Measurements from ENCODE around the gene GLIS1. TPM values are rescaled to one million over a fixed set of nuclear protein-coding genes. Genes with fewer than 3 reads are reported as not detected.
A peak's percentile ranks its signal among the peaks of the same experiment; 100 is the strongest.

Gene GLIS1
- total RNA-seq: not detected

DNA sequence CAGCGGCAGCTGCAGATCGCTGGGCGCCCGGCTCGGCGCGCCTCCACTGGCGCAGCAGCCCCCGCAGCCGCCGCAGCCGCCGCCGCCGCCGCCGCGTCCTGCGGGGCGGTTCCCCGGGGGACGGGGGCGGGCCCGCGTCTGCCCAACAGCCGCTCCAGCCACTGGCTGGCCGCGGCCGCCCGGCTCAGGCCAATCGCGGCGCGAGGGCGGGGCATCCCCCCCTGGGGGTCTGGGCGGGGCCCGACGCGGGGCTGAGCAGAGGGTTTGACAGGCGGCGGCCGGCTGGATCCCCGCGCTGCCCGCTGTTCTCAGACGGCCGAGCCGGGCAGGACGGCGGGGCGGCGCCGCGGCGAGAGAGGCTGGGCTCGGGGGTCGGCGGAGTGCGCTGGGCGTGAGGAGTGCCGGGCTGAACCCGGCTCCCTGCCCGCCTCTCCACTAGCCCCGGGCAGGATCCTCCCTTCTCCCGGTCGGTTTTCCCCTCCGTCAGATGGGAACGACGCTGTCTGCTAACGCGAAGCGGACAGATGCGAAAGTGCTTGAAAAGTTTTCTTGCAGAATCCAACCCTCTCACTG, at the start of gene GLIS1:
GLIS1 (minus strand) TSS at position 56 of the 573 bp plus-strand sequence. CDS start 1,100 bp downstream, outside the sequence.
- H3K9me3 Mint-ChIP-seq: no peaks in the 10 kb centered on the region
- no peaks in the 10 kb centered on the region for H3K36me3 Mint-ChIP-seq (ENCODE audit: low read depth)
- POLR2A ChIA-PET: interaction anchor here (0.7 kb wide), 1 partner anchor 888 kb away, joined by 3 read pairs; no protein-coding TSS in a partner anchor
- peaks cover 72% of the 10 kb centered on the region for H3K27me3 Mint-ChIP-seq
- CTCF ChIA-PET: no interaction called here
- H3K4me3 Mint-ChIP-seq: peak within 1 kb of the TSS; percentile 59
- peak; percentile 53 for DNase-seq
- H3K27ac Mint-ChIP-seq: no peak within 1 kb of the TSS
- H3K4me1 Mint-ChIP-seq: peaks cover 4% of the 10 kb centered on the region

DNA sequence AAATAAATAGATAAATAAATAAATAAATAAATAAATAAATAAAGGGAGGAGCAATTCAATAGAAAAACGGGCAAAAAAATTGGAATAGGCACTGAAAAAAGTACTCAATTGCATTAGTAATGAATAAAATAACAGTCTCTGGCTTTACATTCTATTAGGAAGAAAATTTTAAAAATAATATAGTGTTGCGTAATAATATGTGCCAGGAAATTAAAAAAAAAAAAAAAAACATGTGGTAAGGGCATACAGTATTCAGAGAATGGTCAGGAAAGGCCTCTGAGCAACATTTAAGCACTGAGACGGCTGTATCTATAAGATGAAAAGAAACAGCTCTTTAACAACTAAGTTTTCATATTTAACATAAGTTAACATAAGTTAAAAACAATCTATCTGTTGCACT, 48.7 kb upstream of the GLIS1 start:
- Mint-ChIP-seq H3K27ac (no peak overlapping the region), H3K4me3 (no peak overlapping the region), H3K27me3 (no peaks in the 10 kb centered on the region), H3K4me1 (peaks cover 12% of the 10 kb centered on the region), H3K9me3 (no peaks in the 10 kb centered on the region), H3K36me3 (ENCODE audit: low read depth) (peaks cover 35% of the 10 kb centered on the region)
- no peak for DNase-seq
- POLR2A ChIA-PET: interaction anchor here (1.2 kb wide), 1 partner anchor 106 kb away, joined by 3 read pairs; the partner anchor contains the start of gene DIO1
- CTCF ChIA-PET: interaction anchor here (0.7 to 2.3 kb wide), 3 partner anchors 8 to 156 kb away, joined by 3 to 6 read pairs (median 5); no protein-coding TSS in a partner anchor

DNA sequence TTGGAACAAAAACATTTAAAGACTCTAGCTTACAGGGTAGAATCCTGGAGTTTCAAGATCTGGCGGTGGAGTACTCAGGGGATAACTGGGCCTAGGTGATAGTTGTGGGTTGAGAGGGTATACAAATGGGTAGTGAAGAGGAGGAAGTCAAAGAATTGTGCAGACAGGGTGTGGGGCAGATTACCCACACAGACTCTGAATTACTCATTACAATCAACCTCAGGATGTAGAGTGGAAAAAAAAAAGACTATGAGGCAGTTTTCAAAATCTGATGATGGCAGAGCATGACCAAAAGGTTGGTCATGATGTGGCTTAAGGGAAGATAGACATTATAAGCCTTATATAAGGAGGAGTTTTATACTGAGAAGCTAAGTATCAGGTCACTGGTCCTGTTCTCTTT, 44.1 kb upstream of the GLIS1 start:
- ChIA-PET POLR2A (no interaction called here), CTCF (interaction anchor here (0.7 kb wide), 2 partner anchors 10 to 11 kb away, joined by 3 to 4 read pairs; no protein-coding TSS in a partner anchor)
- no peak overlapping the region for H3K4me3 Mint-ChIP-seq
- H3K9me3 Mint-ChIP-seq: no peaks in the 10 kb centered on the region
- H3K4me1 Mint-ChIP-seq: peaks cover 16% of the 10 kb centered on the region
- H3K27ac Mint-ChIP-seq: peak overlapping the region; percentile 0
- peak; percentile 14 for DNase-seq
- no peaks in the 10 kb centered on the region for H3K27me3 Mint-ChIP-seq
- H3K36me3 Mint-ChIP-seq (ENCODE audit: low read depth): peaks cover 34% of the 10 kb centered on the region

DNA sequence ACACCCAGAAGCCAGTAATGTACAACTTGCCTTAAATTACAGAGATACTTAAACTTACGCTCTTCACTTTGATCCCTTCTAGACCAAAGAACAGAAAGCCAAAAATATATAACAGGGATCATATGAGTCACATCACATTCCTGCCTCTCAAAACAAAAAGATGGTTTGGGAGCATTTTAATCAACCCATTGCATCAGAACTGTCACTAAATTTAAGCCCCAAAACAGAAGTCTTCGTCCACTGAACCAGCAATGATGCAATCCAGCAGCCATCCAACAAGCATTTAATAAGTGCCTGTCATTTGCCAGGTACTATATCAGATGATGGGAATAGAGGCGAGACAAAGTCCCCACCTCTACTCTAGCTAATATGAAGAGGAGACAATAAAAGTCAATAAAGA, 42.7 kb upstream of the GLIS1 start:
- DNase-seq: no peak
- Mint-ChIP-seq H3K4me1 (peaks cover 16% of the 10 kb centered on the region), H3K9me3 (no peaks in the 10 kb centered on the region), H3K36me3 (ENCODE audit: low read depth) (peaks cover 38% of the 10 kb centered on the region), H3K27ac (no peak overlapping the region), H3K4me3 (no peak overlapping the region), H3K27me3 (no peaks in the 10 kb centered on the region)
- CTCF ChIA-PET: interaction anchor here (1.0 kb wide), 1 partner anchor 14 kb away, joined by 3 read pairs; no protein-coding TSS in a partner anchor
- POLR2A ChIA-PET: no interaction called here

DNA sequence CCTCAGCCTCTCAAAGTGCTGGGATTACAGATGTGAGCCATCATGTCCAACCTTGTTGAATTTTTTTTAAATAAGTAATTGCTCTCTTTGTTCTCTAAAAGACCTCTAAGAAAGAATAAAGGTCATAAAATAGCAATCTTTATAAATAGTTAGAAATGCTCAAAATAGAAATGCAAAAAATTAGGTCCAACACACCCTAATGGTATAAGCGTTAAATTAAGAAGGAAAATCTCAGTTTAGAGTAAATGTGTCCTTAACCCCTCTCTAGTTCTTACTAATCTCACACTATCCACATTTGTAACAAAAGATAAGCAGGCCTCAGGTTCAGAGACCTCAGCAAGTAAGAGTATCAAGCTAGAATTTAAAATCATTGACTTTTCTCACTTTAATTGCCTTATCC, 38.3 kb upstream of the GLIS1 start:
- peaks cover 3% of the 10 kb centered on the region for H3K4me1 Mint-ChIP-seq
- peaks cover 27% of the 10 kb centered on the region for H3K36me3 Mint-ChIP-seq (ENCODE audit: low read depth)
- no peak for DNase-seq
- ChIA-PET CTCF (interaction anchor here (0.6 to 1.5 kb wide), 2 partner anchors 12 to 799 kb away, joined by 4 to 7 read pairs; no protein-coding TSS in a partner anchor), POLR2A (no interaction called here)
- H3K27me3 Mint-ChIP-seq: no peaks in the 10 kb centered on the region
- H3K9me3 Mint-ChIP-seq: no peaks in the 10 kb centered on the region
- H3K4me3 Mint-ChIP-seq: no peak overlapping the region
- H3K27ac Mint-ChIP-seq: no peak overlapping the region

DNA sequence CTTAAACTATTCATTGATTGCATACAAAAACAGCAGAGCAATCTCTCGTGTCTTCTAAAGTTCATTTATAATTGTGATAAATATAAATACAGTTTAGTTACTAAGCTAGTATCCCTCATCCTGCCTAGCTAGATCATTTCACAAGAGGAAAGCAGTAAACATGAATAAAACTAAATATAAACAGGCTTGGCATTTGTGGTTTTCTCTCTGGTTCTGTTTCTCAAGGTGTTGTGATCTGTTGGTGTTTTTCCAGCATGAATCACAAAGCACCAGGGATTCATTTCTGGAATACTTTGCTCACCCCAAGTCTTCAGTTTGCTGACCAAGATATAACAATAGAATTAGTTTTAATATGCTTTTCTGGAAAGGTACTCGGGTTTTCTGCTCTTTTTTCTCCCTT, 32.7 kb upstream of the GLIS1 start:
- DNase-seq: no peak
- no peak overlapping the region for H3K27ac Mint-ChIP-seq
- peaks cover 26% of the 10 kb centered on the region for H3K36me3 Mint-ChIP-seq (ENCODE audit: low read depth)
- no peaks in the 10 kb centered on the region for H3K27me3 Mint-ChIP-seq
- no peaks in the 10 kb centered on the region for H3K9me3 Mint-ChIP-seq
- peaks cover 13% of the 10 kb centered on the region for H3K4me1 Mint-ChIP-seq
- ChIA-PET CTCF (interaction anchor here (1.9 kb wide), 1 partner anchor 10 kb away, joined by 8 read pairs; no protein-coding TSS in a partner anchor), POLR2A (no interaction called here)
- no peak overlapping the region for H3K4me3 Mint-ChIP-seq

DNA sequence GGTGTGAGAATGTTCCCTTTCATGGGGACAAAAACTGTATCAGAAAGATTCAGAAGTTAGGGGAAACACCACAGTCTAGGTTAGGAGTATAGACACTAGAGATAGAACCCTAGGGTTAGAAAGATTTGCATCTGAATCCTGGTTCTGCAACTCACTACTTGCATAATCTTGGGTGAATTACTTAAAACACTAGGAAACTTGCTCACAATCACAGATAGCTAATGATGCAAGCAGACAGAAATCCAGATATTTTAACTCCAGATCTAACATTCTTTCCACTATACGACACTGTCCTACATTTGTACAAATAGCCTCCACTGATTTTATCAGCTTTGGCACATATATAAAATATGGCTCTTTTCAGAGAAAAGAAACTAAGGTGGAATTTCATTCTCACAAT, 30.8 kb upstream of the GLIS1 start:
- POLR2A ChIA-PET: no interaction called here
- H3K4me1 Mint-ChIP-seq: peaks cover 28% of the 10 kb centered on the region

DNA sequence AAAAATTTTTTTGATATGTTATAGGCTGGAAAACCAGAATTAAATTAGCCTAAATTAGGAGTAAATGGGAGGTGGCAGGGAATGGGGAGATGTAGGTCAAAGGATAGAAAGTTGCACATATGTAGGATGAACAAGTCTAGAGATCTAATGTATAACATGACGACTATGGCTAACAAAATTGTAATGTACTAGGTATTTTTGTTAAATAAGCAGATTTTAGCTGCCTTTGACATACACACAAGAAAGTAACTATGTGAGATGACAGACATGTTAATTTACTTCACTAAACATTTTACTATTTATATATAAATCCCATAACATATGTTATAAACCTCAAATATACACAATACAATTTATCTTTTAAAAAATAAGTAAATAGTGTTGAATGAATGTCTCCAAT, 30.2 kb upstream of the GLIS1 start:
- peaks cover 35% of the 10 kb centered on the region for H3K36me3 Mint-ChIP-seq (ENCODE audit: low read depth)

More for the DNA sequence above, 30.8 kb upstream of the GLIS1 start:
- Mint-ChIP-seq H3K36me3 (ENCODE audit: low read depth) (peaks cover 34% of the 10 kb centered on the region), H3K27ac (no peak overlapping the region), H3K4me3 (no peak overlapping the region), H3K27me3 (no peaks in the 10 kb centered on the region), H3K9me3 (no peaks in the 10 kb centered on the region)
- CTCF ChIA-PET: no interaction called here
- DNase-seq: no peak

DNA sequence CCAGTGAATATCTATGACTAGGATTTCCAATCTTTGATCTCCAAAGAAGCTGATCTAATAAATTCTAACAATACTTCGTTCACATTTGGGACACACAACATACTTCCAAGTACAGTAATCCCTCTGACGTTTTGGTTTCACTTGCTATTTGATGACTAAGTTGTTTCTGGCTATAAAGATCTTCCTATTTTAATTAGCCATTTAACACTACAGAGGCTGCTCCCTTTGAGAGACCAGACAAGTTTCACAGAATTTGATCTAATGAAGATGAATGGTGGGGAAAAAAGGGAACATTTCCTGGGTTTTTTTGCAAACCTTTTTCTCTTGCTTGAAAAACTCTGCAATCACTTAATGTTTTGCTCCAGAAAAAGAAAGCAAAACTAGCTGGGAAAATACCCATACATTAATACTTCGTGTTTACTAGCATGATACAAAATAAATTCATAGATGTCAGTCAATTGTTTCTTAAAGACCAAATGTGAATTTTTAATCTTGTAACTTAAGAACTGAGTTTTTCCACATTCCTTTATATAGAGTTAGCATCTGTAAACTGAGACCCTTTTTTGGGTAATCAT, 28.0 kb upstream of the GLIS1 start:
- peaks cover 29% of the 10 kb centered on the region for H3K4me1 Mint-ChIP-seq
- ChIA-PET CTCF (interaction anchor here (1.0 to 2.0 kb wide), 2 partner anchors 15 to 20 kb away, joined by 3 to 5 read pairs; no protein-coding TSS in a partner anchor), POLR2A (no interaction called here)
- H3K4me3 Mint-ChIP-seq: peak overlapping the region; percentile 48
- H3K36me3 Mint-ChIP-seq (ENCODE audit: low read depth): peaks cover 36% of the 10 kb centered on the region
- no peaks in the 10 kb centered on the region for H3K27me3 Mint-ChIP-seq
- H3K27ac Mint-ChIP-seq: peak overlapping the region; percentile 80
- DNase-seq: no peak
- H3K9me3 Mint-ChIP-seq: no peaks in the 10 kb centered on the region

More for the DNA sequence above, 30.2 kb upstream of the GLIS1 start:
- no peak for DNase-seq
- CTCF ChIA-PET: no interaction called here
- Mint-ChIP-seq H3K27ac (no peak overlapping the region), H3K4me3 (no peak overlapping the region), H3K4me1 (peaks cover 28% of the 10 kb centered on the region), H3K9me3 (no peaks in the 10 kb centered on the region), H3K27me3 (no peaks in the 10 kb centered on the region)
- POLR2A ChIA-PET: no interaction called here

DNA sequence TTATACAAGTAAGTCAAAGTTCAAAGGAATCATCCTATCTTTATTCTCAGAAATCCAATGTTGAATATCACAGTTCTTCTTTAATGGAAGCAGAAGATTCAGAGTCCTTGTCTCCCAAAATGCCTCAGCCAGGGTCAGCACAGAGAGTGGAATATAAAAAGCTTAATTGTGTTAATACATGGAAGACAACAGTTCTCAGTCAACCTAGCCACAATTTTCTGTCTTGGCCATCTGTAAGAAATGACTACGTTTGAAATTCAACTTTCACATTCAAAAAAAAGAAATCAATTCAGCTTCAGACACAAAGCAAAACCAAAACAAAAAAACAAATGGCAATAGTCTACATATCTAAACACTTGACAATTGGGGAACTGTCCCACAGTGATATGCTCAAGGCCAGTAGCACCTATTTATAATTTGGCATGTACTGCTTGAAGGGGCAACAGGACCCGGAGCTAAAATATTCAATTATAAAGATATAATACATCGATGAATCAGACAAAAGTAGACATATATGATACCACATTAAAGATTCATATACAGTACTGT, 27.3 kb upstream of the GLIS1 start:
- CTCF ChIA-PET: interaction anchor here (2.0 kb wide), 1 partner anchor 20 kb away, joined by 5 read pairs; no protein-coding TSS in a partner anchor

DNA sequence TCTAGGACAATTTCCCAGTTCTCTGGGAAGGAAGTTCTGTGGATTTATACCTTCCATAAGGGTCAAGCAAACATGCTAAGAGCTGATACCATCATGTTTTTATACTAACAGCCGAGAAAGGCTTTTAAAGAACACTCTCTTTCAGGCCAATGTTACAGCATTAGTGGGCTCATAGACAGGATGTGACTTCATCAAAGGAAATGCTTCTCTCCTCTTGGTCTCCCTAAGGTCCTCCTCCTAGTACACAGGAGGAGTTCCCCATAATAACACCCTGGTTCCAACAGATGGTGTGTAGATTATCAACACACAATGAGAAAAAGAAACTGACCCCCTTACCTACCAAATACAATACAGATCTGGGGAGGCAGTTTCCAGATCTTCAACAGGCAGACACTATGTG, 26.7 kb upstream of the GLIS1 start:
- POLR2A ChIA-PET: no interaction called here
- peaks cover 30% of the 10 kb centered on the region for H3K36me3 Mint-ChIP-seq (ENCODE audit: low read depth)

More for the DNA sequence above, 27.3 kb upstream of the GLIS1 start:
- Mint-ChIP-seq H3K4me1 (peaks cover 29% of the 10 kb centered on the region), H3K36me3 (ENCODE audit: low read depth) (peaks cover 35% of the 10 kb centered on the region), H3K27ac (peak overlapping the region; percentile 80), H3K4me3 (no peak overlapping the region), H3K27me3 (no peaks in the 10 kb centered on the region), H3K9me3 (no peaks in the 10 kb centered on the region)
- POLR2A ChIA-PET: no interaction called here
- no peak for DNase-seq

DNA sequence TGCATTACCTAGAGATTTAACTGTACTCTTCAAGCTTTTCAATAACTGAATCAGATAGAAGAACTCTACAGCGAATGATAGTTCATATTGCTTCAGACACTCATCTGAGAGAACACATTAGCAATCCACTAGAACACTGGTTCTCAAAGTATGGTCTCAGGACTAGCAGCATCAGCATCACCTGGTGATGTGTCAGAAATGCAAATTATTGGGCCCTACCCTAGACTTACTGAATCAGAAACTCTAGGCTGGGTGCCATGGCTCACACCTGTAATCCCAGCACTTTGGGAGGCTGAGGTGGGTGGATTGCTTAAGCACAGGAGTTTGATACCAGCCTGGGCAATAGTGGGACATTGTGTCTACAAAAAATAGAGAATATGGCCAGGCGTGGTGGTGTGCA, 24.9 kb upstream of the GLIS1 start:
- ChIA-PET CTCF (interaction anchor here (1.0 to 1.6 kb wide), 3 partner anchors 14 to 71 kb away, joined by 3 to 4 read pairs (median 3); no protein-coding TSS in a partner anchor), POLR2A (no interaction called here)
- Mint-ChIP-seq H3K4me1 (peaks cover 29% of the 10 kb centered on the region), H3K36me3 (ENCODE audit: low read depth) (peaks cover 25% of the 10 kb centered on the region), H3K27ac (no peak overlapping the region), H3K4me3 (no peak overlapping the region), H3K9me3 (no peaks in the 10 kb centered on the region), H3K27me3 (no peaks in the 10 kb centered on the region)
- DNase-seq: no peak

More for the DNA sequence above, 26.7 kb upstream of the GLIS1 start:
- CTCF ChIA-PET: interaction anchor here (1.0 to 1.6 kb wide), 2 partner anchors 11 to 12 kb away, joined by 3 to 4 read pairs; no protein-coding TSS in a partner anchor
- Mint-ChIP-seq H3K4me1 (peaks cover 29% of the 10 kb centered on the region), H3K27me3 (no peaks in the 10 kb centered on the region), H3K27ac (peak overlapping the region; percentile 80), H3K9me3 (no peaks in the 10 kb centered on the region), H3K4me3 (no peak overlapping the region)
- peak; percentile 7 for DNase-seq

DNA sequence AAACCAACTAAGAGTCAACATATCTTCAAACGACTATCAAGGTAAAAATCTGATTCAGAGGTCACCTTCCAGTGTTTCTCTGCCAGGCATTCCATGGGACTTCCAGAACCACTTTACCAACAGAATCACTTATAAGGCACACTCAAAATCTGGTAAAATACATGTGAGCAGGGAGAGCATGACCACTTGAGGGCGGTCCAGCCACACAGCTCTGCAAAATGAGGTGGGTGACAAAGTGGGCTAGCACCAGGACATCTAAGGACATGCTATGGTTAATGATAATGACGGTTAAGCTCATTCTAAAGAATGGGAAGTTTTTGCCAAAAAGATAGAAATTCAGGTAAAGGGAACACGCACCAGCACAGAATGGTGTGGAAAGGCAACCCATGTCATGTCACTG, 24.5 kb upstream of the GLIS1 start:
- H3K4me3 Mint-ChIP-seq: no peak overlapping the region
- CTCF ChIA-PET: no interaction called here

More for the DNA sequence above, 24.5 kb upstream of the GLIS1 start:
- POLR2A ChIA-PET: no interaction called here
- Mint-ChIP-seq H3K9me3 (no peaks in the 10 kb centered on the region), H3K27ac (no peak overlapping the region), H3K36me3 (ENCODE audit: low read depth) (peaks cover 23% of the 10 kb centered on the region), H3K27me3 (no peaks in the 10 kb centered on the region), H3K4me1 (peaks cover 29% of the 10 kb centered on the region)
- DNase-seq: no peak
